GM19193 (cell line): ENCODE results near the gene CADPS2.

Experiments used
- POLR2A ChIP-seq: IDR thresholded peaks from 4 replicates; pipeline ENCODE4 v1.6.1; 2011; ENCODE audit not compliant: insufficient read depth, insufficient read length; ENCODE audit errors: extremely low read depth

CADPS2 gene

GRCh38 chr7:122686360-122686878 lies 199.8 kb downstream of the CADPS2 start:
- TF ChIP-seq POLR2A, result no peak

- no peak for TF ChIP-seq POLR2A
Observed at GRCh38 chr7:122684504-122684903, 201.8 kb downstream of the CADPS2 start.

- TF ChIP-seq POLR2A, result no peak
Observed at GRCh38 chr7:122682815-122683550, 203.3 kb downstream of the CADPS2 start.

- TF ChIP-seq POLR2A, result no peak
Observed at GRCh38 chr7:122679813-122680212, 206.4 kb downstream of the CADPS2 start.

- TF ChIP-seq POLR2A, result no peak
Observed at GRCh38 chr7:122677149-122677548, 209.1 kb downstream of the CADPS2 start.

- TF ChIP-seq POLR2A, result no peak
Observed at GRCh38 chr7:122676466-122676865, 209.8 kb downstream of the CADPS2 start.

- TF ChIP-seq POLR2A, result no peak
Observed at GRCh38 chr7:122675621-122676020, 210.6 kb downstream of the CADPS2 start.

- TF ChIP-seq POLR2A, result no peak
Observed at GRCh38 chr7:122675011-122675410, 211.2 kb downstream of the CADPS2 start.

GRCh38 chr7:122674502-122674901 lies 211.8 kb downstream of the CADPS2 start:
- TF ChIP-seq POLR2A, result no peak

- no peak for TF ChIP-seq POLR2A
Observed at GRCh38 chr7:122673951-122674350, 212.3 kb downstream of the CADPS2 start.

GRCh38 chr7:122672536-122672935 lies 213.7 kb downstream of the CADPS2 start:
- TF ChIP-seq POLR2A, result no peak

GRCh38 chr7:122663733-122664132 lies 222.5 kb downstream of the CADPS2 start:
- TF ChIP-seq POLR2A, result no peak

GRCh38 chr7:122658856-122659255 lies 227.4 kb downstream of the CADPS2 start:
- TF ChIP-seq POLR2A, result no peak

- no peak for TF ChIP-seq POLR2A
Observed at GRCh38 chr7:122653685-122654084, 232.6 kb downstream of the CADPS2 start.

- TF ChIP-seq POLR2A, result no peak
Observed at GRCh38 chr7:122652876-122653275, 233.4 kb downstream of the CADPS2 start.

- TF ChIP-seq POLR2A, result no peak
Observed at GRCh38 chr7:122651451-122651850, 234.8 kb downstream of the CADPS2 start.
